GM10266 (cell line): Measurements from ENCODE around the gene SELENOW.
"Not testable (repeated sequence)": the region's sequence is repeated elsewhere in the genome, so short reads cannot be mapped to it uniquely, and the experiment has no call there.

ENCODE experiments used
- DNase-seq: peaks from one replicate; pipeline ENCODE4 v3.0.0; 2012; ENCODE audit errors: extremely low spot score
- CTCF ChIP-seq: IDR thresholded peaks from 2 replicates; pipeline ENCODE4 v1.5.1; 2012; ENCODE audit warnings: mild to moderate bottlenecking, low read depth; ENCODE audit not compliant: control insufficient read depth, insufficient read depth; ENCODE audit errors: missing control alignments

The SELENOW gene

DNA sequence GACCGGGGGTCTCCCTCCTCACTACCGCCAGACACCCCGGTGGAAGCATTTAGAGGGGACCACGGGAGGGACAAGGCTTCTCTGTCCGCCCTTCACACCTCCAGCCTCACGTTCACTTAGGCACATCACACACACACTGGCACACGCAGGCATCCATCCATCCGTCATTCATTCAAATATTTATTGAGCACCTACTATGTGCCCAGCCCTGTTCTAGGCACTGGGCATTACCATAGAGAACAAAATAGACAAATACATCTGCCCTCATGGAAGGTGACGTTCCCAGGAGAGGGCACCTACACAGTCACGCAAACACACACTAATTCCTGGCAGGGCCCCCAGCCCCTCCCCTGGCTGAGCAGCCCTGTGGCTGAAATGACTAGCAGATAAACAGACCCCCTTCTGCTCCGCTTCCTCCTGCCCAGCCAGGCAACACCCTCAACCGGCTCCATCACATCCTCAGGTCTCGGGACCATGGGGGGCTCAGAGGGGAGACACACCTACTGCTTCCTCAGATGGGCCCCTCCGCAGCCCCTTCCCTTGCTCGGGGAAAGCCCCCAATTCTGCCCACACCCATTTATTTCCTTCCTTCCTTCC lies 36.9 kb upstream of the SELENOW start:
- no peak for DNase-seq
- no peak for TF ChIP-seq CTCF

DNA sequence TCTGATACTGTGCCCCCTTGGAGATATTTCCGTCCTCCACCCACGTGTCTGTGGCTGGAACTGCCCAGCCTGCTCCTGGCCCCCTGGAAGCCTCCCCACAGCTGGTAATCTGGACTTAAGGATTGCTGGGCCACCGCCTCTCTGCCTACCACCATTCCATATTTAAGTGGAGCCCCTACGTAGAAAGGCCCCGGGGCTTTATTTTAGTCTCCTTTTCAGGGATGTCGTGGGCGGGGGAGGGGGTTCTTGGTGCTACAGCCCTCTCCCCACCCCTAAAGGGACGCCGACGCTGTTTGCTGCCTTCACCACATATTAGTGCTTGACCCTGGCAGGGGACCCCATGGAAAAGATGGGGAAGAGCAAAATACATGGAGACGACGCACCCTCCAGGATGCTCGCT lies 35.9 kb upstream of the SELENOW start:
- TF ChIP-seq CTCF = no peak

GRCh38 chr19:47745010-47745901 lies 33.2 kb upstream of the SELENOW start, which contains the start of gene NOP53:
TSS of gene NOP53 (plus strand) at chr19:47745546. CDS start at chr19:47745560, 14 bp downstream.
- peak; percentile 97 for DNase-seq
- TF ChIP-seq CTCF = no peak

More for the DNA sequence above, 35.9 kb upstream of the SELENOW start:
- DNase-seq = no peak

DNA sequence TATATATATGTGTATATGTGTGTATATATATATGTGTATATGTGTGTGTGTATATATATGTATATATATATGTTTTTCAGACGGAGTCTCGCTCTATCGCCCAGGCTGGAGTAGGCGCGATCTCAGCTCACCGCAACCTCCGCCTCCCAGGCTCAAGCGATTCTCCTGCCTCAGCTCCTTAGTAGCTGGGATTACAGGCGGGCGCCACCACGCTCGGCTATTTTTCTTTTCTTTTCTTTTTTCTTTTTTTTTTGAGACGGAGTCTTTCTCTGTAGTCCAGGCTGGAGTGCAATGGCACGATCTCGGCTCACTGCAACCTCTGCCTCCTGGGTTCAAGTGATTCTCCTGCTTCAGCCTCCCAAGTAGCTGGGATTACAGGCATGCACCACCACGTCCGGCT lies 32.4 kb upstream of the SELENOW start:
- DNase-seq = not testable (repeated sequence)

DNA sequence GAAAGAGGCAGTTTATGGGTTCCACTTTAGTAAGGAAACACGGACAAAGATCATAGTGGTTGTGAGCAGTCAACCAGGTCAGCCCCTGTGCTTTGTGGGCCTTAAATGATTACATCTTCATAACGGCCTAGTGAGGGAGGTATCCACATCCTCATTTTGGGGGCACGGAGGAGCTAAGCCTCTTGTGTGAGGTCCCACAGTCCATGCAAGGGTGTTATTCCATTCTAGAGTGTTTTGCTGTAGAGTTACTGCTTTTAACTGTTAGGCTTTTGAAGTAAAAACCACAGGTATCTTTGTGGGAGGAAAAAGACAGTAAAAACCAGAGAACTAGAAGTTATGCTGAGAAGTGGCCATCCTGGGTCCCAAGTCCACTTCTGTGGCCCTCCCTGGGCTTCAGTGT lies 29.2 kb upstream of the SELENOW start:
- peak; percentile 85 for DNase-seq
- TF ChIP-seq CTCF = no peak

DNA sequence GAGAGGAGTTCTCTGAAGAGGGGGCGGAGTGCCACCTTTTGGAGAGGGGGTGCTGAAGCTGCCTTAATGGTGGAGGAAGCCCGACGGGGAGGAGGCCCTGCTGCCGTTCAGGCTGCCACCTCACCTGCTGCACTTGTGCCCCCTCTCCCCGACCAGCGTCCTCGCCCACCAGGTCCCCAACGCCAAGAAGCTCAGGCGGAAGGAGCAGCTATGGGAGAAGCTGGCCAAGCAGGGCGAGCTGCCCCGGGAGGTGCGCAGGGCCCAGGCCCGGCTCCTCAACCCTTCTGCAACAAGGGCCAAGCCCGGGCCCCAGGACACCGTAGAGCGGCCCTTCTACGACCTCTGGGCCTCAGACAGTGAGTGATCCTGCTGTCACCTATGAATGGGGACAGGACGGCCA lies 27.8 kb upstream of the SELENOW start:
- no peak for TF ChIP-seq CTCF
- DNase-seq = no peak

DNA sequence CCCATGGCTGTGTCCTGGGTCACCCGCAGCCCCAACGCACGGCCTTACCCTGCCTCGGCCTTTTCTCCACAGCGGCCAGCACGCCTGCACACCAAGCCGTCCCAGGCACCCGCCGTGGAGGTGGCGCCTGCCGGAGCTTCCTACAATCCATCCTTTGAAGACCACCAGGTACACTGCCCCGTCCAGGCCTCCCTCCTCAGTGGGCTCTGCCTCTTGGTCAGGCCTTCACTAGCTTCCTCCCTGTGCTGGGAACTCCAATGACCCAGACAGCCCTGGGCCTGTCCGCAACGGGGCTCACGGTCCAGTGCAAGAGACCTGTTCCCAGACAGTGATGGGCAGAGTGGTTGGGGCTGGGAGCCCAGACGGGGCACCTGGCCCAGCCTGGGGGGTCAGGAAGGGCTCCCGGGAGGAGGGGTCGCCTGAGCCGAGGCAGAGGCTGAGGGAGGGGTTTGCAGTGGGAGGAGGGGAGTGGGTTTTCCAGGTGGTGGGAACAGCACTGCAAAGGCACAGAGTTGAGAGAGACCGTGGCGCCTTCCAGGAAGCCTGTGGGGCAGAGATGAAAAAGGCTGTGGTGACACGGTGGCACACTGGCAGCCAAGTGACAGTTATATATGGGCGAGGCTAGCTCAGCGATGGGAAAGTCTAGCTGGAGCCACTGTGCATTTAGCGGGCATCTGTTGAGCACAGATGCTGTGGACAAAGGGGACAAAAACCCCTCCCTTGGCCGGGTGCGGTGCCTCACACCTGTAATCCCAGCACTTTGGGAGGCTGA lies 25.9 kb upstream of the SELENOW start:
- TF ChIP-seq CTCF = no peak
- DNase-seq = no peak
